ENCODE data around the gene GLIS1. TPM values are rescaled to one million over a fixed set of nuclear protein-coding genes. Genes with fewer than 3 reads are reported as not detected.

GLIS1 gene
- total RNA-seq, 1 experiment from 2014 or later, result 0.39 TPM

GRCh38 chr1:53462193-53462592 is 276.8 kb downstream of the GLIS1 start:
- no peak overlapping the region for H3K9ac ChIP-seq (ENCODE audit: low read length)
- POLR2A ChIA-PET, result no interaction called here
- H3K4me2 ChIP-seq (ENCODE audit: low read length), result no peak overlapping the region
- H3K27me3 ChIP-seq (ENCODE audit: insufficient read depth, low read length), result no peaks in the 10 kb centered on the region
- H3K4me1 ChIP-seq (ENCODE audit: control insufficient read depth in 1 of 2, insufficient read depth in 2 of 2, low read length in 2 of 2), result peaks cover 0 to 9% of the 10 kb centered on the region in 2 experiments; a peak in 1 of 4 replicates
- H3K9me3 ChIP-seq (ENCODE audit: control insufficient read depth in 1 of 2, insufficient read depth in 1 of 2, low read depth in 1 of 2, low read length in 2 of 2), result no peaks in the 10 kb centered on the region
- RAD21 ChIA-PET (ENCODE audit: low non-redundant PET in 1 of 2, low total read pairs in 2 of 2, uncharacterized antibody in 2 of 2, unreplicated experiment in 2 of 2), result no interaction called here
- no peaks in the 10 kb centered on the region for H4K20me1 ChIP-seq (ENCODE audit: insufficient read depth)
- H3K36me3 ChIP-seq (ENCODE audit: control insufficient read depth in 1 of 2, insufficient read depth in 2 of 2, low read length in 2 of 2), result no peaks in the 10 kb centered on the region
- H3K9me2 ChIP-seq (ENCODE audit: insufficient read depth), result no peaks in the 10 kb centered on the region
- TF ChIP-seq, protein P1, sequence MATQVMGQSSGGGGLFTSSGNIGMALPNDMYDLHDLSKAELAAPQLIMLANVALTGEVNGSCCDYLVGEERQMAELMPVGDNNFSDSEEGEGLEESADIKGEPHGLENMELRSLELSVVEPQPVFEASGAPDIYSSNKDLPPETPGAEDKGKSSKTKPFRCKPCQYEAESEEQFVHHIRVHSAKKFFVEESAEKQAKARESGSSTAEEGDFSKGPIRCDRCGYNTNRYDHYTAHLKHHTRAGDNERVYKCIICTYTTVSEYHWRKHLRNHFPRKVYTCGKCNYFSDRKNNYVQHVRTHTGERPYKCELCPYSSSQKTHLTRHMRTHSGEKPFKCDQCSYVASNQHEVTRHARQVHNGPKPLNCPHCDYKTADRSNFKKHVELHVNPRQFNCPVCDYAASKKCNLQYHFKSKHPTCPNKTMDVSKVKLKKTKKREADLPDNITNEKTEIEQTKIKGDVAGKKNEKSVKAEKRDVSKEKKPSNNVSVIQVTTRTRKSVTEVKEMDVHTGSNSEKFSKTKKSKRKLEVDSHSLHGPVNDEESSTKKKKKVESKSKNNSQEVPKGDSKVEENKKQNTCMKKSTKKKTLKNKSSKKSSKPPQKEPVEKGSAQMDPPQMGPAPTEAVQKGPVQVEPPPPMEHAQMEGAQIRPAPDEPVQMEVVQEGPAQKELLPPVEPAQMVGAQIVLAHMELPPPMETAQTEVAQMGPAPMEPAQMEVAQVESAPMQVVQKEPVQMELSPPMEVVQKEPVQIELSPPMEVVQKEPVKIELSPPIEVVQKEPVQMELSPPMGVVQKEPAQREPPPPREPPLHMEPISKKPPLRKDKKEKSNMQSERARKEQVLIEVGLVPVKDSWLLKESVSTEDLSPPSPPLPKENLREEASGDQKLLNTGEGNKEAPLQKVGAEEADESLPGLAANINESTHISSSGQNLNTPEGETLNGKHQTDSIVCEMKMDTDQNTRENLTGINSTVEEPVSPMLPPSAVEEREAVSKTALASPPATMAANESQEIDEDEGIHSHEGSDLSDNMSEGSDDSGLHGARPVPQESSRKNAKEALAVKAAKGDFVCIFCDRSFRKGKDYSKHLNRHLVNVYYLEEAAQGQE (IDR thresholded peaks at IDR 0.05; ENCODE audit: low read depth), result no peak
- TF ChIP-seq SRF (IDR thresholded peaks at IDR 0.05; ENCODE audit: low read depth) (no peak), ZFX (IDR thresholded peaks at IDR 0.05) (no peak)
- TF ChIP-seq, protein P2, sequence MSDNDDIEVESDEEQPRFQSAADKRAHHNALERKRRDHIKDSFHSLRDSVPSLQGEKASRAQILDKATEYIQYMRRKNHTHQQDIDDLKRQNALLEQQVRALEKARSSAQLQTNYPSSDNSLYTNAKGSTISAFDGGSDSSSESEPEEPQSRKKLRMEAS (IDR thresholded peaks at IDR 0.05), result no peak
- intact Hi-C loops (cut with micrococcal nuclease), result no loop called here
- BruUV-seq (replicated peaks), result no TSS peak
- no peak overlapping the region for H3K27ac ChIP-seq (ENCODE audit: low read depth, low read length)
- H2AFZ ChIP-seq (ENCODE audit: low read depth, low read length, poor library complexity, severe bottlenecking), result no peak overlapping the region
- H3K79me2 ChIP-seq (ENCODE audit: insufficient read depth, low read length), result no peaks in the 10 kb centered on the region
- no peak overlapping the region for H3K4me3 ChIP-seq (replicated peaks in 1 of 2; ENCODE audit: low read depth in 1 of 2, low read length in 2 of 2)
- CTCF ChIA-PET, result interaction anchor here (1.4 kb wide), 1 partner anchor 12 kb away, joined by 4 read pairs; no protein-coding TSS in a partner anchor
- no peak for ATAC-seq
- DNase-seq (ENCODE audit: low read depth, low spot score), result no peak

- DNase-seq (ENCODE audit: low read depth, low spot score), result no peak
- Histone ChIP-seq H3K4me3 (replicated peaks in 1 of 2; ENCODE audit: low read depth in 1 of 2, low read length in 2 of 2) (no peak overlapping the region), H3K27me3 (ENCODE audit: insufficient read depth, low read length) (no peaks in the 10 kb centered on the region), H3K9ac (ENCODE audit: low read length) (no peak overlapping the region), H3K4me2 (ENCODE audit: low read length) (no peak overlapping the region), H2AFZ (ENCODE audit: low read depth, low read length, poor library complexity, severe bottlenecking) (no peak overlapping the region), H3K4me1 (ENCODE audit: control insufficient read depth in 1 of 2, insufficient read depth in 2 of 2, low read length in 2 of 2) (peaks cover 0 to 9% of the 10 kb centered on the region in 2 experiments; a peak in 1 of 4 replicates), H3K9me2 (ENCODE audit: insufficient read depth) (no peaks in the 10 kb centered on the region), H3K9me3 (ENCODE audit: control insufficient read depth in 1 of 2, insufficient read depth in 1 of 2, low read depth in 1 of 2, low read length in 2 of 2) (no peaks in the 10 kb centered on the region), H4K20me1 (ENCODE audit: insufficient read depth) (no peaks in the 10 kb centered on the region), H3K79me2 (ENCODE audit: insufficient read depth, low read length) (no peaks in the 10 kb centered on the region), H3K36me3 (ENCODE audit: control insufficient read depth in 1 of 2, insufficient read depth in 2 of 2, low read length in 2 of 2) (no peaks in the 10 kb centered on the region), H3K27ac (ENCODE audit: low read depth, low read length) (no peak overlapping the region)
- RAD21 ChIA-PET (ENCODE audit: low non-redundant PET in 1 of 2, low total read pairs in 2 of 2, uncharacterized antibody in 2 of 2, unreplicated experiment in 2 of 2), result no interaction called here
- intact Hi-C loops (cut with micrococcal nuclease), result no loop called here
- no TSS peak for BruUV-seq (replicated peaks)
- CTCF ChIA-PET, result interaction anchor here (1.4 kb wide), 1 partner anchor 11 kb away, joined by 4 read pairs; no protein-coding TSS in a partner anchor
- TF ChIP-seq ZFX (IDR thresholded peaks at IDR 0.05) (no peak), CBX3 (IDR thresholded peaks at IDR 0.05; ENCODE audit: low read depth) (no peak), POLR2A (IDR thresholded peaks at IDR 0.05; ENCODE audit: borderline replicate concordance, extremely low read depth, insufficient read depth, insufficient read length) (no peak), TCF7L2 (IDR thresholded peaks at IDR 0.05; ENCODE audit: borderline replicate concordance, extremely low read depth, insufficient read depth, insufficient read length) (no peak), EZH2phosphoT487 (IDR thresholded peaks at IDR 0.05; ENCODE audit: borderline replicate concordance) (no peak), EGR1 (IDR thresholded peaks at IDR 0.05; ENCODE audit: low read depth) (no peak), ZNF274 (IDR thresholded peaks at IDR 0.05; ENCODE audit: low read depth, low read length) (no peak), SRF (IDR thresholded peaks at IDR 0.05; ENCODE audit: low read depth) (no peak), POLR2AphosphoS5 (IDR thresholded peaks at IDR 0.05; ENCODE audit: low read depth, low read length) (no peak), FOSL1 (IDR thresholded peaks at IDR 0.05; ENCODE audit: low read depth) (no peak), SP1 (IDR thresholded peaks at IDR 0.05; ENCODE audit: low read depth) (no peak)
- TF ChIP-seq, protein P2 (IDR thresholded peaks at IDR 0.05), result no peak
- ATAC-seq, result no peak
- POLR2A ChIA-PET, result no interaction called here
Measured at GRCh38 chr1:53461323-53462044, 277.5 kb downstream of the GLIS1 start.
